Nucleus accumbens (tissue), 56 donors: ENCODE data around the gene RAB3A.
"Not testable (repeated sequence)": the region's sequence is repeated elsewhere in the genome, so short reads cannot be mapped to it uniquely, and the experiment has no call there.

Experiments
- DNase-seq, 56 donors: peaks; one replicate each; lab custom pipeline; 2025; lab: John Stamatoyannopoulos, UW

RAB3A gene

GRCh38 chr19:18224525-18225354 lies 20.9 kb upstream of the RAB3A start:
- peak in 55 of 56 donors; percentile 50 to 94 (median 83) for DNase-seq

GRCh38 chr19:18223860-18224524 lies 20.1 kb upstream of the RAB3A start:
- DNase-seq, result peak in 17 of 56 donors; percentile 5 to 68 (median 27)

- no peak for DNase-seq
These were observed 18.2 kb upstream of the RAB3A start for GRCh38 chr19:18221815-18222725.

- DNase-seq, result peak in 1 of 56 donors; percentile 18
These were observed 16.9 kb upstream of the RAB3A start for GRCh38 chr19:18220632-18221275.

- no peak for DNase-seq
These were observed 16.2 kb upstream of the RAB3A start for GRCh38 chr19:18219911-18220631.

- no peak for DNase-seq
These were observed 14.8 kb upstream of the RAB3A start for GRCh38 chr19:18218600-18218999.

- DNase-seq, result no peak
These were observed 14.3 kb upstream of the RAB3A start for GRCh38 chr19:18218159-18218558.

- DNase-seq, result no peak
These were observed 12.9 kb upstream of the RAB3A start for GRCh38 chr19:18216789-18217188.

- no peak for DNase-seq
These were observed 11.1 kb upstream of the RAB3A start for GRCh38 chr19:18214779-18215433.

GRCh38 chr19:18211683-18212082 lies 7.8 kb upstream of the RAB3A start:
- DNase-seq, result no peak

- DNase-seq, result not testable (repeated sequence)
These were observed 6.1 kb upstream of the RAB3A start for GRCh38 chr19:18209912-18210311.

- DNase-seq, result peak in 23 of 56 donors; percentile 14 to 62 (median 33)
These were observed 4.5 kb upstream of the RAB3A start for GRCh38 chr19:18208098-18208951.

GRCh38 chr19:18206018-18206417 lies 2.2 kb upstream of the RAB3A start:
- no peak for DNase-seq

- DNase-seq, result peak in 50 of 56 donors; percentile 24 to 82 (median 60)
These were observed 1.5 kb upstream of the RAB3A start for GRCh38 chr19:18205200-18205892.

GRCh38 chr19:18204394-18205199 lies 755 bp upstream of the RAB3A start:
- DNase-seq, result peak in 22 of 56 donors; percentile 25 to 74 (median 56)

GRCh38 chr19:18203408-18203862 lies 407 bp downstream of the RAB3A start:
- DNase-seq, result peak in 34 of 56 donors; percentile 37 to 84 (median 68)
